Measurements from ENCODE around the gene NFIA. TPM values are rescaled to one million over a fixed set of nuclear protein-coding genes. Genes with fewer than 3 reads are reported as not detected.

NFIA gene
- total and polyA plus RNA-seq, 2 of the 13 experiments (the other 11 are each of a cell fraction or from before 2014, with no cell fraction given) = 14.7 to 28.5 TPM

DNA sequence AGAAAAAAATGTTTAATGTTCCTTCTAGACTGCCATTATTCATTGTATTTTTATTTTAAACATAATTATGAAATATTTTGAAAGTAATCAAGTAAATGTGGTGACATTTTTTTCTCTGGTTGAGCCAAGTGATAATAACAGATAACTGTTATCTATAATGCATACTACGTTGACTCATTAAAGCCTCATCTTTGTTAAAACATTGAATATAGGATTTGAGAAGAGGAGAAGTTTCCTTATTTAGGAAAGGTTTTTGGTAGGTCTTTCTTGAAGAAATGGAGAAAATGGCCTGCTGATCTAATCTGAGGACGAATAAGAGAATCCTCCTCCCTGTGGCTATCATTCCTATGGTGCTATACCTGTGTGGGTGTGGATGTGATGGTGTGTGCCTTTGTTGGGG, 89.0 kb downstream of the NFIA start:
- no peak overlapping the region for H3K4me3 ChIP-seq (replicated peaks in 1 of 3; ENCODE audit: insufficient read depth in 1 of 3, low read depth in 2 of 3, low read length in 3 of 3)
- H3K79me2 ChIP-seq (ENCODE audit: insufficient read depth, low read length) = peaks cover 95% of the 10 kb centered on the region
- no peaks in the 10 kb centered on the region for H3K9me3 ChIP-seq (ENCODE audit: low read length)
- no peaks in the 10 kb centered on the region for H3K27me3 ChIP-seq (ENCODE audit: control insufficient read depth in 1 of 2, insufficient read depth in 2 of 2, low read length in 2 of 2)
- H3K27ac ChIP-seq (ENCODE audit: extremely low read length, insufficient read depth, low read length) = no peak overlapping the region
- WGBS (ENCODE audit: low lambda C conversion rate) = 99% methylated on average over 2 of the region's 2 CpGs
- H3K4me1 ChIP-seq (ENCODE audit: insufficient read depth, low read length) = peaks cover 41% of the 10 kb centered on the region
- H3K4me2 ChIP-seq (ENCODE audit: low read depth, low read length) = no peak overlapping the region
- H4K20me1 ChIP-seq (ENCODE audit: insufficient read depth, low read length) = no peaks in the 10 kb centered on the region; the same call in 1 of the 2 replicates
- in situ Hi-C loops (cut with HindIII; ENCODE audit: extremely low pct_ligation_motif_present, low pct_unique_long_range_greater_than_20kb) = no loop called here
- peaks cover 4 to 12% of the 10 kb centered on the region in 2 experiments; a peak in 2 of 5 replicates for H3K36me3 ChIP-seq (replicated peaks in 1 of 2; ENCODE audit: control insufficient read depth in 1 of 2, insufficient read depth in 2 of 2, low read length in 2 of 2)
- no TSS peak for BruUV-seq (replicated peaks)
- no peak for FAIRE-seq
- TF ChIP-seq PRMT3 (CRISPR knock-in tag; IDR thresholded peaks at IDR 0.05; ENCODE audit: borderline replicate concordance, low read depth) (no peak), ZNF143 (CRISPR knock-in tag; IDR thresholded peaks at IDR 0.05) (no peak), ZBTB38 (CRISPR knock-in tag; IDR thresholded peaks at IDR 0.05) (no peak), IRF2 (CRISPR knock-in tag; IDR thresholded peaks at IDR 0.05) (no peak), ZNF260 (CRISPR knock-in tag; IDR thresholded peaks at IDR 0.05; ENCODE audit: borderline replicate concordance, low read depth) (no peak), ZNF569 (CRISPR knock-in tag; IDR thresholded peaks at IDR 0.05; ENCODE audit: borderline replicate concordance) (no peak)
- no peak overlapping the region for H2AFZ ChIP-seq (ENCODE audit: low read length)
- ChIA-PET POLR2A (no interaction called here), CTCF (ENCODE audit: low intra/inter-chr PET ratio, low total read pairs) (no interaction called here)
- DNase-seq (ENCODE audit: low spot score) = no peak
- ATAC-seq = no peak
- intact Hi-C loops (cut with micrococcal nuclease; ENCODE audit: unreplicated experiment) = no loop called here
- H3K9ac ChIP-seq (ENCODE audit: insufficient read depth, low read depth, low read length) = no peak overlapping the region

DNA sequence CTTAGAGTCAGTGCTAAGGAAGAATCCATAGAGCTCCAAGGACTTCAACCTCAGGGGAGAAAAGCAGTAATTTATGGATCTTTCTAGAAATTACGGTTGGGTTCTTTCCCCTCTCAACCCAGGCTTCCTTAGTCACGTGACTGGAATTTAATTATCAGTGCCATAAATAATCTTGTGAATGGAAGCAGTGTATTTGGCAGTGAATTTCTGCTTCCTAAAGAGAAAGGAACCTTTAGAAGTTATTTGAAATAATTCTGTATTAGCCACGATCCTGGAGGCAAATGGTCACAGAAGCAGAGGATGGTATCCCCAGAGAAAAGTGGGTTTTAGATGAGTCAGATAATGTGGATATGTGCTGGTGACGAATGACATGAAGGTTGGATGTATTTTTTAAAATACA, 89.6 kb downstream of the NFIA start:
- ChIA-PET CTCF (ENCODE audit: low intra/inter-chr PET ratio, low total read pairs) (no interaction called here), POLR2A (no interaction called here)
- Histone ChIP-seq H3K9ac (ENCODE audit: insufficient read depth, low read depth, low read length) (no peak overlapping the region), H3K79me2 (ENCODE audit: insufficient read depth, low read length) (peaks cover 92% of the 10 kb centered on the region), H3K27ac (ENCODE audit: extremely low read length, insufficient read depth, low read length) (no peak overlapping the region), H3K4me1 (ENCODE audit: insufficient read depth, low read length) (peaks cover 40% of the 10 kb centered on the region), H3K9me3 (ENCODE audit: low read length) (no peaks in the 10 kb centered on the region), H4K20me1 (ENCODE audit: insufficient read depth, low read length) (no peaks in the 10 kb centered on the region; the same call in 1 of the 2 replicates), H3K36me3 (replicated peaks in 1 of 2; ENCODE audit: control insufficient read depth in 1 of 2, insufficient read depth in 2 of 2, low read length in 2 of 2) (peaks cover 4 to 12% of the 10 kb centered on the region in 2 experiments; a peak in 2 of 5 replicates), H3K27me3 (ENCODE audit: control insufficient read depth in 1 of 2, insufficient read depth in 2 of 2, low read length in 2 of 2) (no peaks in the 10 kb centered on the region), H3K4me3 (replicated peaks in 1 of 3; ENCODE audit: insufficient read depth in 1 of 3, low read depth in 2 of 3, low read length in 3 of 3) (no peak overlapping the region), H2AFZ (ENCODE audit: low read length) (no peak overlapping the region), H3K4me2 (ENCODE audit: low read depth, low read length) (no peak overlapping the region)
- ATAC-seq (no peak), DNase-seq (ENCODE audit: low spot score) (no peak), FAIRE-seq (no peak)
- 97% methylated on average over 4 of the region's 4 CpGs for WGBS (ENCODE audit: low lambda C conversion rate)
- intact Hi-C loops (cut with micrococcal nuclease; ENCODE audit: unreplicated experiment) (no loop called here), in situ Hi-C loops (cut with HindIII; ENCODE audit: extremely low pct_ligation_motif_present, low pct_unique_long_range_greater_than_20kb) (no loop called here)
- BruUV-seq (replicated peaks) = no TSS peak
- TF ChIP-seq KLF15 (CRISPR knock-in tag; IDR thresholded peaks at IDR 0.05; ENCODE audit: borderline replicate concordance) (no peak), FLYWCH1 (CRISPR knock-in tag; IDR thresholded peaks at IDR 0.05) (no peak), THAP11 (CRISPR knock-in tag; IDR thresholded peaks at IDR 0.05) (no peak), MYC (CRISPR knock-in tag; IDR thresholded peaks at IDR 0.05; ENCODE audit: borderline replicate concordance) (no peak), MTF2 (CRISPR knock-in tag; IDR thresholded peaks at IDR 0.05; ENCODE audit: borderline replicate concordance) (no peak), FOXC1 (CRISPR knock-in tag; IDR thresholded peaks at IDR 0.05; ENCODE audit: borderline replicate concordance) (no peak), ZNF225 (CRISPR knock-in tag; IDR thresholded peaks at IDR 0.05) (no peak), ZNF329 (CRISPR knock-in tag; IDR thresholded peaks at IDR 0.05; ENCODE audit: low read depth) (no peak), MTA1 (CRISPR knock-in tag; IDR thresholded peaks at IDR 0.05; ENCODE audit: borderline replicate concordance) (no peak), ZFP62 (CRISPR knock-in tag; IDR thresholded peaks at IDR 0.05) (no peak)
- TF ChIP-seq, protein P1, sequence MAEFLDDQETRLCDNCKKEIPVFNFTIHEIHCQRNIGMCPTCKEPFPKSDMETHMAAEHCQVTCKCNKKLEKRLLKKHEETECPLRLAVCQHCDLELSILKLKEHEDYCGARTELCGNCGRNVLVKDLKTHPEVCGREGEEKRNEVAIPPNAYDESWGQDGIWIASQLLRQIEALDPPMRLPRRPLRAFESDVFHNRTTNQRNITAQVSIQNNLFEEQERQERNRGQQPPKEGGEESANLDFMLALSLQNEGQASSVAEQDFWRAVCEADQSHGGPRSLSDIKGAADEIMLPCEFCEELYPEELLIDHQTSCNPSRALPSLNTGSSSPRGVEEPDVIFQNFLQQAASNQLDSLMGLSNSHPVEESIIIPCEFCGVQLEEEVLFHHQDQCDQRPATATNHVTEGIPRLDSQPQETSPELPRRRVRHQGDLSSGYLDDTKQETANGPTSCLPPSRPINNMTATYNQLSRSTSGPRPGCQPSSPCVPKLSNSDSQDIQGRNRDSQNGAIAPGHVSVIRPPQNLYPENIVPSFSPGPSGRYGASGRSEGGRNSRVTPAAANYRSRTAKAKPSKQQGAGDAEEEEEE (CRISPR knock-in tag; IDR thresholded peaks at IDR 0.05; ENCODE audit: borderline replicate concordance) = no peak
- TF ChIP-seq, protein P2, sequence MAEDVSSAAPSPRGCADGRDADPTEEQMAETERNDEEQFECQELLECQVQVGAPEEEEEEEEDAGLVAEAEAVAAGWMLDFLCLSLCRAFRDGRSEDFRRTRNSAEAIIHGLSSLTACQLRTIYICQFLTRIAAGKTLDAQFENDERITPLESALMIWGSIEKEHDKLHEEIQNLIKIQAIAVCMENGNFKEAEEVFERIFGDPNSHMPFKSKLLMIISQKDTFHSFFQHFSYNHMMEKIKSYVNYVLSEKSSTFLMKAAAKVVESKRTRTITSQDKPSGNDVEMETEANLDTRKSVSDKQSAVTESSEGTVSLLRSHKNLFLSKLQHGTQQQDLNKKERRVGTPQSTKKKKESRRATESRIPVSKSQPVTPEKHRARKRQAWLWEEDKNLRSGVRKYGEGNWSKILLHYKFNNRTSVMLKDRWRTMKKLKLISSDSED (CRISPR knock-in tag; IDR thresholded peaks at IDR 0.05) = no peak
